GM12878 (cell line): ENCODE results near the gene ZNF385D. TPM values are rescaled to one million over a fixed set of nuclear protein-coding genes. Genes with fewer than 3 reads are reported as not detected.

Experiments
- ATAC-seq: fragments of 200-7000 bp; cut with Tn5 transposase; 3 replicates; pipeline ENCODE4 v1.9.1; 2020; ENCODE audit warnings: mild to moderate bottlenecking, moderate library complexity
- BruUV-seq: library from RNA; stranded (reverse); fragments of 400-500 nt; replicated peaks from 2 replicates; lab custom pipeline; 2021; lab: Mats Ljungman, UMichigan
- CTCF ChIA-PET: fragments of 300-600 bp; sonication (Branson Sonifier 250); formaldehyde crosslinking; extraction: SDS; loops from one replicate; lab custom pipeline; 2021; ENCODE audit warnings: inconsistent platforms; lab: Yijun Ruan, JAX
- POLR2A ChIA-PET: fragments of 350-600 bp; formaldehyde crosslinking; extraction: SDS; loops from one replicate; lab custom pipeline; 2021; ENCODE audit warnings: inconsistent platforms; lab: Charles Lee
- RAD21 ChIA-PET: fragments of 300-600 bp; sonication (Branson Sonifier 250); formaldehyde crosslinking; loops from one replicate; lab custom pipeline; 2023; ENCODE audit warnings: antibody characterized with exemption; ENCODE audit not compliant: unreplicated experiment; lab: Charles Lee
- SMC1A ChIA-PET: fragments of 300-600 bp; sonication (Branson Sonifier 250); formaldehyde crosslinking; loops from one replicate; lab custom pipeline; 2023; ENCODE audit not compliant: unreplicated experiment, uncharacterized antibody; lab: Charles Lee
- DNase-seq: peaks from one replicate; pipeline ENCODE4 v3.0.0-alpha.2; 2011; ENCODE audit warnings: low read depth, low spot score
- FAIRE-seq: peaks from 3 replicates; lab custom pipeline; 2011; peaks lifted over from hg19 to GRCh38; lab: Jason Lieb, UNC
- H2AFZ ChIP-seq: 2 replicates; pipeline ENCODE4 v1.6.0; 2011; ENCODE audit warnings: low read depth, low read length, control low read depth; ENCODE audit not compliant: control insufficient read depth
- H3K27ac ChIP-seq: 2 replicates; pipeline ENCODE4 v1.5.1; 2011; ENCODE audit warnings: control low read depth; ENCODE audit not compliant: control insufficient read depth, insufficient read depth
- H3K27me3 ChIP-seq, 2 experiments: replicated peaks in 1 of 2; 2 replicates each; pipeline versions ENCODE4 v1.6.0 to v1.6.1; 2011; ENCODE audit warnings: low read length in 1 of 2; ENCODE audit not compliant: control insufficient read depth in 2 of 2, insufficient read depth in 2 of 2
- H3K36me3 ChIP-seq, 2 experiments: 2 replicates each; pipeline ENCODE4 v1.5.1; 2011; ENCODE audit warnings: low read length in 1 of 2; ENCODE audit not compliant: control insufficient read depth in 2 of 2, insufficient read depth in 2 of 2
- H3K4me1 ChIP-seq: 2 replicates; pipeline ENCODE4 v1.6.1; 2011; ENCODE audit warnings: mild to moderate bottlenecking, low read length, moderate library complexity, mixed read lengths; ENCODE audit not compliant: control insufficient read depth, insufficient read depth
- H3K4me2 ChIP-seq: 2 replicates; pipeline ENCODE4 v1.6.0; 2011; ENCODE audit warnings: control low read depth; ENCODE audit not compliant: control insufficient read depth, insufficient read depth
- H3K4me3 ChIP-seq: fragments of 200-600 bp; sonication (generic); 2 replicates; pipeline ENCODE4 v1.5.1; 2016
- H3K79me2 ChIP-seq: 2 replicates; pipeline ENCODE4 v1.6.0; 2011; ENCODE audit warnings: low read length; ENCODE audit not compliant: control insufficient read depth, insufficient read depth
- H3K9ac ChIP-seq: 2 replicates; pipeline ENCODE4 v1.8.0; 2011; ENCODE audit warnings: low read length, control low read depth, mixed read lengths; ENCODE audit not compliant: control insufficient read depth, insufficient read depth
- H3K9me3 ChIP-seq: replicated peaks from 3 replicates; pipeline ENCODE4 v1.5.1; 2011; ENCODE audit warnings: mild to moderate bottlenecking, low read length; ENCODE audit not compliant: control insufficient read depth, insufficient read depth
- H4K20me1 ChIP-seq: 2 replicates; pipeline ENCODE4 v1.6.0; 2011; ENCODE audit not compliant: control insufficient read depth, insufficient read depth
- CEBPZ ChIP-seq: fragments of 150-350 bp; IDR thresholded peaks from 2 replicates; pipeline ENCODE4 v1.6.1; 2016; ENCODE audit warnings: low read depth, low read length
- EED ChIP-seq: sonication (generic); IDR thresholded peaks from 2 replicates; pipeline ENCODE4 v1.6.1; 2016; ENCODE audit warnings: antibody characterized with exemption, low read depth
- IRF4 ChIP-seq: IDR thresholded peaks from 2 replicates; pipeline ENCODE4 v1.6.1; 2011; ENCODE audit warnings: low read depth, low read length
- MAX ChIP-seq: IDR thresholded peaks from 2 replicates; pipeline ENCODE4 v1.6.1; 2012; ENCODE audit warnings: low read depth, low read length, improper control_type of control experiment
- MEF2A ChIP-seq: IDR thresholded peaks from 2 replicates; pipeline ENCODE4 v1.6.1; 2011; ENCODE audit warnings: low read depth, mild to moderate bottlenecking, low read length, moderate library complexity; ENCODE audit not compliant: insufficient read depth
- NFYA ChIP-seq: IDR thresholded peaks from 2 replicates; pipeline ENCODE4 v1.6.1; 2011; ENCODE audit warnings: low read depth, mild to moderate bottlenecking, low read length, improper control_type of control experiment, borderline replicate concordance
- NR2F1 ChIP-seq: fragments of 450-650 bp; conservative IDR thresholded peaks from 2 replicates; pipeline ENCODE4 v1.6.1; 2017; ENCODE audit warnings: mild to moderate bottlenecking
- ZNF592 ChIP-seq: fragments of 450-650 bp; IDR thresholded peaks from 2 replicates; pipeline ENCODE4 v1.6.1; 2017; ENCODE audit warnings: mild to moderate bottlenecking, moderate library complexity
- WGBS: methylation state at CpG from one replicate; pipeline ENCODE4 v1.1.6; 2016; ENCODE audit warnings: low lambda C conversion rate; ENCODE audit not compliant: insufficient replicate concordance, insufficient coverage; ENCODE audit errors: missing lambda C conversion rate; 5-methylcytosine and 5-hydroxymethylcytosine counted together
- in situ Hi-C: fragments of 300-500 bp; cut with MboI; formaldehyde crosslinking; loops from 9 replicates; pipeline ENCODE4 v1.14.3; 2018; ENCODE audit warnings: mixed read lengths
- intact Hi-C: fragments of 100-400 bp; cut with micrococcal nuclease; formaldehyde crosslinking; loops from one replicate; pipeline ENCODE4 v1.14.2; 2022; ENCODE audit not compliant: unreplicated experiment
- polyA plus RNA-seq, 11 experiments: library from polyadenylated mRNA; depleted of rRNA in 4 of 11; unstranded in 6 of 11; stranded (reverse) in 5 of 11; fragments of >200 nt; fragmentation: Nextera tagmentation in 4 of 11; fragmentation: Illumina TruSeq in 1 of 11; extraction: Ambion mirVana in 4 of 11; extraction: Trizol in 1 of 11; gene quantifications; 1 replicate in 1 of 11; 2 replicates in 10 of 11; pipeline versions ENCODE4 v1.2.1 to v1.2.3, GENCODE V29; 2011 to 2016; ENCODE audit warnings: inconsistent platforms in 2 of 11, missing spikeins in 2 of 11, low read depth in 1 of 11
- total RNA-seq, 4 experiments: library from RNA; depleted of rRNA in 3 of 4; stranded (reverse); fragments of >200 nt in 3 of 4; fragmentation: Illumina TruSeq in 1 of 4; extraction: Trizol in 1 of 4; gene quantifications; 2 replicates each; pipeline versions ENCODE4 v1.2.1 to v1.2.3, GENCODE V29; 2013 to 2021

ZNF385D gene
- total and polyA plus RNA-seq, 10 of the 15 experiments (the other 5 are each of a cell fraction or from before 2014, with no cell fraction given): 0.01 to 0.62 (median 0.18) TPM; not detected in 5

GRCh38 chr3:21417991-21418390, 333.0 kb downstream of the ZNF385D start:
- ChIA-PET SMC1A (no interaction called here), POLR2A (no interaction called here)
- Histone ChIP-seq H3K27ac (no peak overlapping the region), H3K27me3 (no peaks in the 10 kb centered on the region)
- TF ChIP-seq ZNF592: no peak
- no peak for TF ChIP-seq MAX
- TF ChIP-seq EED: no peak
- no peak for TF ChIP-seq MEF2A
- no peak for TF ChIP-seq CEBPZ
- no peak for TF ChIP-seq IRF4
- TF ChIP-seq NR2F1: no peak
- no peak for TF ChIP-seq NFYA
- TF ChIP-seq, all 136 proteins: peak for 0
- RAD21 ChIA-PET: no interaction called here
- Histone ChIP-seq H3K36me3 (no peaks in the 10 kb centered on the region), H4K20me1 (no peaks in the 10 kb centered on the region), H3K4me2 (no peak overlapping the region), H3K4me3 (no peak overlapping the region), H3K4me1 (no peaks in the 10 kb centered on the region), H3K9ac (no peak overlapping the region), H2AFZ (no peak overlapping the region), H3K79me2 (no peaks in the 10 kb centered on the region), H3K9me3 (no peaks in the 10 kb centered on the region)
- FAIRE-seq (no peak), DNase-seq (no peak), ATAC-seq (no peak)
- CTCF ChIA-PET: no interaction called here
- 0% methylated on average over 1 of the region's 1 CpG for WGBS
- BruUV-seq: no TSS peak
- in situ Hi-C loops: no loop called here
- intact Hi-C loops: no loop called here
